ENCODE data around the gene BLOC1S6. TPM values are rescaled to one million over a fixed set of nuclear protein-coding genes. Genes with fewer than 3 reads are reported as not detected.

The BLOC1S6 gene
- total and polyA plus RNA-seq, 2 of the 13 experiments (the other 11 are each of a cell fraction or from before 2014, with no cell fraction given): 11.8 to 44.3 TPM

- TF ChIP-seq, protein P1, sequence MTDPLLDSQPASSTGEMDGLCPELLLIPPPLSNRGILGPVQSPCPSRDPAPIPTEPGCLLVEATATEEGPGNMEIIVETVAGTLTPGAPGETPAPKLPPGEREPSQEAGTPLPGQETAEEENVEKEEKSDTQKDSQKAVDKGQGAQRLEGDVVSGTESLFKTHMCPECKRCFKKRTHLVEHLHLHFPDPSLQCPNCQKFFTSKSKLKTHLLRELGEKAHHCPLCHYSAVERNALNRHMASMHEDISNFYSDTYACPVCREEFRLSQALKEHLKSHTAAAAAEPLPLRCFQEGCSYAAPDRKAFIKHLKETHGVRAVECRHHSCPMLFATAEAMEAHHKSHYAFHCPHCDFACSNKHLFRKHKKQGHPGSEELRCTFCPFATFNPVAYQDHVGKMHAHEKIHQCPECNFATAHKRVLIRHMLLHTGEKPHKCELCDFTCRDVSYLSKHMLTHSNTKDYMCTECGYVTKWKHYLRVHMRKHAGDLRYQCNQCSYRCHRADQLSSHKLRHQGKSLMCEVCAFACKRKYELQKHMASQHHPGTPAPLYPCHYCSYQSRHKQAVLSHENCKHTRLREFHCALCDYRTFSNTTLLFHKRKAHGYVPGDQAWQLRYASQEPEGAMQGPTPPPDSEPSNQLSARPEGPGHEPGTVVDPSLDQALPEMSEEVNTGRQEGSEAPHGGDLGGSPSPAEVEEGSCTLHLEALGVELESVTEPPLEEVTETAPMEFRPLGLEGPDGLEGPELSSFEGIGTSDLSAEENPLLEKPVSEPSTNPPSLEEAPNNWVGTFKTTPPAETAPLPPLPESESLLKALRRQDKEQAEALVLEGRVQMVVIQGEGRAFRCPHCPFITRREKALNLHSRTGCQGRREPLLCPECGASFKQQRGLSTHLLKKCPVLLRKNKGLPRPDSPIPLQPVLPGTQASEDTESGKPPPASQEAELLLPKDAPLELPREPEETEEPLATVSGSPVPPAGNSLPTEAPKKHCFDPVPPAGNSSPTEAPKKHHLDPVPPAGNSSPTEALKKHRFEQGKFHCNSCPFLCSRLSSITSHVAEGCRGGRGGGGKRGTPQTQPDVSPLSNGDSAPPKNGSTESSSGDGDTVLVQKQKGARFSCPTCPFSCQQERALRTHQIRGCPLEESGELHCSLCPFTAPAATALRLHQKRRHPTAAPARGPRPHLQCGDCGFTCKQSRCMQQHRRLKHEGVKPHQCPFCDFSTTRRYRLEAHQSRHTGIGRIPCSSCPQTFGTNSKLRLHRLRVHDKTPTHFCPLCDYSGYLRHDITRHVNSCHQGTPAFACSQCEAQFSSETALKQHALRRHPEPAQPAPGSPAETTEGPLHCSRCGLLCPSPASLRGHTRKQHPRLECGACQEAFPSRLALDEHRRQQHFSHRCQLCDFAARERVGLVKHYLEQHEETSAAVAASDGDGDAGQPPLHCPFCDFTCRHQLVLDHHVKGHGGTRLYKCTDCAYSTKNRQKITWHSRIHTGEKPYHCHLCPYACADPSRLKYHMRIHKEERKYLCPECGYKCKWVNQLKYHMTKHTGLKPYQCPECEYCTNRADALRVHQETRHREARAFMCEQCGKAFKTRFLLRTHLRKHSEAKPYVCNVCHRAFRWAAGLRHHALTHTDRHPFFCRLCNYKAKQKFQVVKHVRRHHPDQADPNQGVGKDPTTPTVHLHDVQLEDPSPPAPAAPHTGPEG (CRISPR knock-in tag; IDR thresholded peaks at IDR 0.05): no peak
- TF ChIP-seq, protein P2, sequence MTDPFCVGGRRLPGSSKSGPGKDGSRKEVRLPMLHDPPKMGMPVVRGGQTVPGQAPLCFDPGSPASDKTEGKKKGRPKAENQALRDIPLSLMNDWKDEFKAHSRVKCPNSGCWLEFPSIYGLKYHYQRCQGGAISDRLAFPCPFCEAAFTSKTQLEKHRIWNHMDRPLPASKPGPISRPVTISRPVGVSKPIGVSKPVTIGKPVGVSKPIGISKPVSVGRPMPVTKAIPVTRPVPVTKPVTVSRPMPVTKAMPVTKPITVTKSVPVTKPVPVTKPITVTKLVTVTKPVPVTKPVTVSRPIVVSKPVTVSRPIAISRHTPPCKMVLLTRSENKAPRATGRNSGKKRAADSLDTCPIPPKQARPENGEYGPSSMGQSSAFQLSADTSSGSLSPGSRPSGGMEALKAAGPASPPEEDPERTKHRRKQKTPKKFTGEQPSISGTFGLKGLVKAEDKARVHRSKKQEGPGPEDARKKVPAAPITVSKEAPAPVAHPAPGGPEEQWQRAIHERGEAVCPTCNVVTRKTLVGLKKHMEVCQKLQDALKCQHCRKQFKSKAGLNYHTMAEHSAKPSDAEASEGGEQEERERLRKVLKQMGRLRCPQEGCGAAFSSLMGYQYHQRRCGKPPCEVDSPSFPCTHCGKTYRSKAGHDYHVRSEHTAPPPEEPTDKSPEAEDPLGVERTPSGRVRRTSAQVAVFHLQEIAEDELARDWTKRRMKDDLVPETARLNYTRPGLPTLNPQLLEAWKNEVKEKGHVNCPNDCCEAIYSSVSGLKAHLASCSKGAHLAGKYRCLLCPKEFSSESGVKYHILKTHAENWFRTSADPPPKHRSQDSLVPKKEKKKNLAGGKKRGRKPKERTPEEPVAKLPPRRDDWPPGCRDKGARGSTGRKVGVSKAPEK (CRISPR knock-in tag; IDR thresholded peaks at IDR 0.05; ENCODE audit: borderline replicate concordance): no peak
- no peak for TF ChIP-seq ZNF136 (CRISPR knock-in tag; IDR thresholded peaks at IDR 0.05; ENCODE audit: low read depth)
- no peak for TF ChIP-seq NR2F2 (IDR thresholded peaks at IDR 0.05; ENCODE audit: borderline replicate concordance, low read depth)
- TF ChIP-seq, protein P3, sequence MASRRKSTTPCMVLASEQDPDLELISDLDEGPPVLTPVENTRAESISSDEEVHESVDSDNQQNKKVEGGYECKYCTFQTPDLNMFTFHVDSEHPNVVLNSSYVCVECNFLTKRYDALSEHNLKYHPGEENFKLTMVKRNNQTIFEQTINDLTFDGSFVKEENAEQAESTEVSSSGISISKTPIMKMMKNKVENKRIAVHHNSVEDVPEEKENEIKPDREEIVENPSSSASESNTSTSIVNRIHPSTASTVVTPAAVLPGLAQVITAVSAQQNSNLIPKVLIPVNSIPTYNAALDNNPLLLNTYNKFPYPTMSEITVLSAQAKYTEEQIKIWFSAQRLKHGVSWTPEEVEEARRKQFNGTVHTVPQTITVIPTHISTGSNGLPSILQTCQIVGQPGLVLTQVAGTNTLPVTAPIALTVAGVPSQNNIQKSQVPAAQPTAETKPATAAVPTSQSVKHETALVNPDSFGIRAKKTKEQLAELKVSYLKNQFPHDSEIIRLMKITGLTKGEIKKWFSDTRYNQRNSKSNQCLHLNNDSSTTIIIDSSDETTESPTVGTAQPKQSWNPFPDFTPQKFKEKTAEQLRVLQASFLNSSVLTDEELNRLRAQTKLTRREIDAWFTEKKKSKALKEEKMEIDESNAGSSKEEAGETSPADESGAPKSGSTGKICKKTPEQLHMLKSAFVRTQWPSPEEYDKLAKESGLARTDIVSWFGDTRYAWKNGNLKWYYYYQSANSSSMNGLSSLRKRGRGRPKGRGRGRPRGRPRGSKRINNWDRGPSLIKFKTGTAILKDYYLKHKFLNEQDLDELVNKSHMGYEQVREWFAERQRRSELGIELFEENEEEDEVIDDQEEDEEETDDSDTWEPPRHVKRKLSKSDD (CRISPR knock-in tag; IDR thresholded peaks at IDR 0.05; ENCODE audit: low read depth): no peak
- TF ChIP-seq DRAP1 (CRISPR knock-in tag; IDR thresholded peaks at IDR 0.05): peak; percentile 44; the same call in 1 of the 2 replicates
- TF ChIP-seq ARNT (IDR thresholded peaks at IDR 0.05): no peak
- TF ChIP-seq DMAP1 (CRISPR knock-in tag; IDR thresholded peaks at IDR 0.05): peak; percentile 29; the same call in 1 of the 2 replicates
- no peak for TF ChIP-seq USF2 (IDR thresholded peaks at IDR 0.05; ENCODE audit: low read depth, low read length)
- TF ChIP-seq USF2 (CRISPR knock-in tag; IDR thresholded peaks at IDR 0.05; ENCODE audit: borderline replicate concordance): no peak
- TF ChIP-seq ELF1 (CRISPR knock-in tag; IDR thresholded peaks at IDR 0.05): 0 out of 2 replicates have a peak, but pooled peaks have one; percentile 18
- TF ChIP-seq ZNF709 (CRISPR knock-in tag; IDR thresholded peaks at IDR 0.05): no peak
- no peak for TF ChIP-seq SMAD1 (CRISPR knock-in tag; IDR thresholded peaks at IDR 0.05; ENCODE audit: borderline replicate concordance, low read depth)
- no peak for TF ChIP-seq ADNP (CRISPR knock-in tag; IDR thresholded peaks at IDR 0.05)
- TF ChIP-seq RBFOX2 (IDR thresholded peaks at IDR 0.05; ENCODE audit: low read depth, low read length): no peak
These were observed 54.2 kb downstream of the BLOC1S6 start (continued) for GRCh38 chr15:45641374-45641781.

Data from HepG2 (cell line).